Non-pigmented ciliary epithelial cell (primary cell): ENCODE measurements around the gene KCNJ9.
"Not testable (repeated sequence)": the region's sequence is repeated elsewhere in the genome, so short reads cannot be mapped to it uniquely, and the experiment has no call there.

Source experiments
- DNase-seq: peaks from one replicate; pipeline ENCODE4 v3.0.0-alpha.2; 2010; ENCODE audit warnings: low read depth

Gene KCNJ9

DNA sequence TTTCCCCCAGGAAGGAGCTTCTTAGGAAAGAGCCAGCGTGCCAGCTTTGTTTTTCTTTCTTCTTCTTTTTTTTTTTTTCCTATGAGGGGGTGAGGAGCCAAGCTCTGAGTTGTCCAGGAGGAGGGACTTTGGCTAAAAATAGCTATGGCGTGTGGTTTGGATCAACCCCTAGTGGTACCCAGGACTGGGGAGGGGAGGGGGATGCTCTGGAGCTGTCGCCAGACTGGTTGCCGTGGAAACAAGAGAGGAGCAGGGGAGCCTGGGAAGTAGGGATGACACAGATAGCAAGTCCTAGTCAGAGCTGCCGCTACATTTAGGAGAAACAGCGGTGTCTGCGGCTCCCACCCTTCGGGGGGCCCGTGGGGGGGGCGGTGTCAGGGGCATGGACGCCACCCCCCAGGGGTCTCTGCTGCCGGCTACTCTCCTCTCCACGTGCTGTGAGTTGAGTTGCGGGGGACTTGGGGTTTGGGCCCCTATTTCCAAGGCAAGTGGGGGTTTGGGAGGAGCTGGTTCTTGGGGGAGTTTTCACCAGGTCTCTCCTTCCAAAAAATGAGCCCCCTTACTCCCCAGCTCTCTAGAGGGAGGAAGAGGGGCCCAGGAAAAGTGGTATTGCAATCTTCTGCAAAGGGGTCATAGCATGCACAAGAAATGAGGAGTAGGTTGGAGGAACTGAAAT is at the start of gene KCNJ9:
Gene KCNJ9, plus strand, starts transcription at position 278 of the 676 bp plus-strand sequence. CDS start 2,493 bp downstream, outside the sequence.
- DNase-seq, result no peak

DNA sequence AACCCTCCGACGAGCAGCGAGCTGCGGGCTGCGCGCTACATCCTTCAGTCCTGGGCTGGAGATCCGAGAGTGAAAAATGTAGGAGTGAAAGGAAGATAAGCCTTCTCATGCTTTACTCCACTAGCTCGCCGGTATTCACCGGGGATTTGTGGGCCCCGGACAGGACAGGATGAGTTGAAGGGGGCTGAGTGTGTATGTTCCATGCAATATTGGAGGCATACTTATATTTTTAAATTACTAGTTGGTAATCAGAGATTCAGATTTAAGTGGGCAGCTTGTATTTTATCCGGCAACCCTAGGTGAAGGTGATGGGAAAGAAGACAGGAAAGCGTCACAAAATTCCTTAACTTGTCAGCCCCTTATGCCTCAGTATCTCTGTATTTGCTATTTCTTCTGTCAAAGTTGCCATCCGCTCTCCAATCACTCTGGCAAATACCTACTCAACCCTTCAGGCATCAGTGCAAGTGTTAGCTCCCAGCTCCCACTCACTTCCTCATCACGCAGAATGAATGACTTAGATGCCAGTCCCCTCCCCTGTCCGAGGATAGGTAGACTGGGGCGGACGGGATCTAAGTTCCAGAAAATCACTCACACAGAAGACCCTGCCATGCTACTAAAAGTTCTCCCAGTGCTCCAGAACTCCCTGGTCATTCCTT is 49.0 kb upstream of the KCNJ9 start:
- no peak for DNase-seq

DNA sequence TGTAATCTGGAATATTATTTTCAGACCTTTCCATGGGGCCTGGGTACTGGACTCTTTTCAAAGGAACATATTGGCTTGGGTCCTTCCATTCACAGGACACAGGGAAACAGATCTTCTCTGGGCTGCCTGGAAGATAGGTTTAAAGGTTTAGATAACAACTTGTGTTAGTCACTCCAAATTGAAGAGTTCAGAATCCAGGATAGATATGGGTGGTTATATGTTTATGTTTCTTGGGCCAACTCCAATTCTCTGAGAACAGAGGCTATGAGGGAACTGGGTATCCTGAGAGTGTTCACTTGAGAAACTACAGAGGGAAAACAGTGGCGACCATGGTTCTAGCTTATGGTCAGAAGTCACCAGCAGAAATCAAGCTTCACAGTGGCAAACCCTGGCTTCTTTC is 40.9 kb upstream of the KCNJ9 start:
- no peak for DNase-seq

DNA sequence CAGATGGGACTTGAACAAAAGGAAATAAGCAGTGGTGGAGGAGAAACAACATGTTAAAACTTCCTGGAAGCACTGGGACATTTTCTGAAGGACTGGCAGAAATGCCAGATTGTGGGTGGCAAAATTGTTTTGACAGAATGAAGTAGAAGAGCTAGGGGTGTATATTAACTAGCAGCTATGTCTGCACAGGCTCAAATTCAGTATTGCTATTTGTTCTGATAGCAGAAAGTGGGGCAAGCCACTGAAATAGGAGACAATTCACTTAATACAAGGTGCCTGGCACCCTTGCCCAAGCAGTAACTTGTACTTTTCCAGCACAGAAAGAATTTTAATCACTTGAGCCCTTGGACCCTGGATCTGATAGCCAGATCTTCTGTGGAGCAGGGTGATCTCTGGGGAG is 37.8 kb upstream of the KCNJ9 start:
- no peak for DNase-seq

- DNase-seq, result no peak
Measured at GRCh38 chr1:160045653-160046052, 35.7 kb upstream of the KCNJ9 start.

DNA sequence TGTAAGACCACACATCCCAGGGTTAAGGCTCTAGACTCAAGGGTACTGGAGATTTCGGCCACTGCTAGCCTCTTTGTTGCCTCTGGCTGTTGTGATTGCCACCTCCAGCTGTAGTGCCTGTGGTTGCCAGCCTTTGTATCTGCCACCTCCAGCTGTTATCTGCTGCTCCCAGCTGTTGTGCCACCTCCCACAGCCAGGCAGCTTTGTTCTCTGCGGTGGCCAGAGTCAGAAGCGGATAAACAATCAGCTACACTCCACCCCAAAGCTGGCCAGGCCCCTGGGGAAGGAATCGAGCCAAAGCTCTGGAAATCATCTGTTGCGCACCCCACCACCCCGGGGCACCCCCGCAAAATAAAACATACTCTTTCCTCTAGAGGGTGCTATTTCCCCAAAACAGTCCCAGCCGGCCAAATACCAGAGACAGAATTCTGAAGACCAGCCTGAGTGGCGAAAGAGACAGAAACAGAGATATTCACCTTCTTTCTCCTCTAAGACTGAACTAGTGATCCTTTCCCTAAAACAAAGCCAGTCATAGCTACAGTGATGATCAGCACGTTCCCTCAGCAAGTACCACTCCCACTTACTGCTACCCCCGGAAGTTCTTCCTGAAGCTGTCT is 34.7 kb upstream of the KCNJ9 start:
- no peak for DNase-seq

DNA sequence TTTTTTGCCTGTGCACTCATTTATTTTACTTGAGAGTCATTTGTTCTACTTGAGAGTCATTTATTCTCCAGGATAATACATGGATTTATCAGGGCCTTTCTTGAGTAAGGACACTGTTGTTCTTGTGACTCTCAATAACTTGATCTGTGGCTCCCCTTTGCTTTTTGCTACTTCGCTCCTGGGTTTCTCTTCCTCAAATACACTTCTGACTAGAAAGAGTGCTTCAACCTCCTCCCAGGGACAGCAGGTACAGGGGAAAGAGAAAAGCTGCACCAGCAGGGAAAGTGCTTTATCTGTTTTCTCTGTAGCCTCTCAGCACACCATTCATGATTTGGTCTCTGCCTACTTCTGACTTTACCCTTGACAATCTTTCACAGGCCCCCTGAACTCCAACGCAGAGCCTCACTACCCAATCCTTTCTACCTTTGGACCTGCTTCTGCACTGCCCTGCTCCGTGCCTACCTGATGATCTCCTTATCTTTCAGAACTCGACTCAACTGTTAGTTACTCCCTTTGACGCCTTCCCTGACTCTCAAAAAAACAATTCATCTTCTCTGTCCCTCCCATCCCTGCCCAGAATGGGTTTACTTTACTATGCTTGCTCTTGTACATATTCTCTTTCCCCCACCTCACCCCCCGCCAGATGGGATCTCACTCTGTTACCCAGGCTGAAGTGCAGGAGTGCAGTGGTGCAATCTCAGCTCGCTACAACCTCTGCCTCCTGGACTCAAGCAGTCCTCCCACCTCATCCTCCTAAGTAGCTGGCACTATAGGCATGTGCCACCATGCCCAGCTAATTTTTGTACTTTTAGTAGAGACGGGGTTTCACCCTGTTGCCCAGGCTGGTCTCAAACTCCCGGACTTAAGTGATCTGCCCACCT is 34.0 kb upstream of the KCNJ9 start:
- DNase-seq, result no peak

DNA sequence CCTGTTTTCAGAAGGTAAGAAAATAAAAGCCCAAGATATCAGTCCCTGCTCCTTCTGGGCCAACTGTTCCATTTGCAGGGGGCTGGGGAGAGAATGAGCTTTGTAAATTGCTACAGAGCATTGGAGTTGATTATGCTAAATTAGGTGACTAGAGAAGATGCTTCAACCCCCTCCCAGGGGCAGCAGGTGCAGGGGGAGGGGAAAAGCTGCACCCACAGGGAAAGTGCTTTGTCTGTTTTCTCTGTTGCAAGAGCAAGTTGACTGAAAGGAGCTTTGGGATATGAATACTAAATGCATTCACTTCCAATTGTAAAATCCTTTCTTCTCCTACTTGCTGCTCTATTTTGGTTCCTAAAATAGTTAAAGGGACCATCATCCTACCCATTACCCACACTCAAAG is 33.0 kb upstream of the KCNJ9 start:
- DNase-seq, result no peak

DNA sequence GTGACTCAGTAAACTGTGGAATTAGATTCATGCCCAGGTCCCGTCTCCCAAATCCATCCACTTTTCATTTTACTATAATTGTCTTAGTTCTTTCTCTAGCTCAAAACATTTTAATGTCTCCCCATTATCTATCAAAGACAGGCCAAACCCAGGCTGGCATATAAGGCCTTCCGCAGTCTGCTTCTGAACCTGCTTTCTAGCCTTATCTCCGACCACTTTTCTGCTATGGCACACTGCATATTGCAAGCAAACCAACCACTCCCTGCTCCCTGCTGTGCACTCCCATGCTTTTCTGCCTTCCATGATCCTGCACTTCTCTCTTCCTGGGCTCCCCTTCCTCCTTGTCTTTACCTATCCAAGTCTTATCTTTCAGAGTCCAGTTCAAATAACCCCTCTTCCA is 32.2 kb upstream of the KCNJ9 start:
- no peak for DNase-seq

GRCh38 chr1:160050182-160050581 is 31.2 kb upstream of the KCNJ9 start:
- DNase-seq, result not testable (repeated sequence)

DNA sequence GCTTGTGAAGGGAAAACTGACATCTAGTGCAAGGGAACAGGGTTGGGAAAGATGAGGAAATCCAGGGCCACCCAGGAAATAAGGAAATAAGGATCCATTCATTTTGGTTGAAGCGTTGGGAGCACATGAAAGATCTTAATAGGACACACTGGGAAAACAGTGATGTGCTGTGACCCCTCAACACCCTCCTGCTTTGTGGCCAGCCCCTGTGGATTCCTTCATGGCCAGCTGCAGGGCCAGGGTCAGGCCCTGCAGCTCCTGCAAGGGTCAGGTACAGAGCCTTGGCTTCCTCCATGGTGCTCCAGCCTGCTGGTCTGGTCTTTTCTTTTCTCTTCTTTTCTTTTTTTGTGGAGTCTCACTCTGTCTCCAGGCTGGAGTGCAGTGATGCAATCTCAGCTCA is 30.7 kb upstream of the KCNJ9 start:
- no peak for DNase-seq

- no peak for DNase-seq
Measured at GRCh38 chr1:160052936-160053335, 28.4 kb upstream of the KCNJ9 start.

GRCh38 chr1:160053548-160054365 is 27.6 kb upstream of the KCNJ9 start:
- no peak for DNase-seq

- no peak for DNase-seq
Measured at GRCh38 chr1:160056648-160057169, 24.6 kb upstream of the KCNJ9 start.

DNA sequence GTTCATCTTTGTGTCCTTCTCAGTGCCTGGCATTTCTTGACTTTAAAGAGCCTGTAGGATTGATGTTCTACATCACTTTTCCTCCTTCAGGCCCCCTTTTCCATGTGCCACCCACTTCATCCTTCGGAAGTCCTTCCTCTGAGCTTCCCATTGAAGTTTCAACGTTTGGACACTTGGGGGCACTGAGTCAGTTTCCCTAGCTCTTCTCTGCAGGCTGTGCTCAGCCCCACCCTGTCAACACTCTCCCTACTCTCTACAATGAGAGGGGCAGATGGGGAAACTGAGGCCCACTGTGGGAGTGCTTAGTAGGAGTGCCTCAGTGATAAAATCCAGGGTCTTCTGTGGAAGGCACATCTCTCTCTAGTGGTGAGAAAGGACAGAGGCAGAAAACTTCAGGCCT is 23.3 kb upstream of the KCNJ9 start:
- no peak for DNase-seq

GRCh38 chr1:160061369-160062229 is 19.7 kb upstream of the KCNJ9 start:
- DNase-seq, result no peak

DNA sequence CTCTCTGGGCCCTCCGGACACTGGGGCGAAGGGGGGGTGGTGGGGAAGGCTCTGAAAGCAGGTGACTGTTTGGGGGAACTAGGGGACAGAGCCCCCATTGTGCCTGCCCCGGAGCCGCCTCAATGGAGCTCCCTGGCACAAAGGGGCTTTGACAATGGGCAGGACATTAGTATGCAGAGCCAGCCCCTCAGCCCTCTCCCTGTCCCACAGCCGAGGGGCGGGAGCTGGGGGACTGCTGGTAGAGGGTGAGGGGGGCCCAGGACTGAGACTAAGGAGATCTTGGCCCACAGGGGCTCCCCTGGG is 19.2 kb upstream of the KCNJ9 start:
- no peak for DNase-seq

- DNase-seq, result no peak
Measured at GRCh38 chr1:160063176-160063575, 18.2 kb upstream of the KCNJ9 start.

DNA sequence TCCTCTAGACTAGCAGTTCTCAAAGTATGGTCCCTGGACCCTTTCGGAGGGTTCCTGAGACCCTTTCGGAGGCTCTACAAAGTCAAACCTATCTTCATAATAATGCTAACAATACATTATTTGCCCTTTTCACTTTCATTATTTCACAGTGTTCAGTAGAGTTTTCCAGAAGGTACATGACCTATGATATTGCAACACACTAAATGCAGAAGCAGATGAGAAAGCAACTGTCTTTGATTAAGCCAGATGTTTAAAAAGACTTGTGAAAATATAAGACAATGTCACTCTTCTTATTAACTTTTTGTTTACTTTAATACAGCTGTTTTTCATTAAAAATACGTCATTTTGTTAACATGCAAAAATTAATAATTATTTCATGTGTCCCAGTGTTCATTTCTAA is 17.2 kb upstream of the KCNJ9 start:
- no peak for DNase-seq

GRCh38 chr1:160064746-160065145 is 16.6 kb upstream of the KCNJ9 start:
- DNase-seq, result no peak
